Kidney epithelial cell (primary cell): ENCODE results near the gene ACTG2. TPM values are rescaled to one million over a fixed set of nuclear protein-coding genes. Genes with fewer than 3 reads are reported as not detected.

Source experiments
- DNase-seq: peaks from one replicate; pipeline ENCODE4 v3.0.0-alpha.2; 2010; ENCODE audit warnings: low read depth
- H3K27me3 ChIP-seq: 2 replicates; pipeline ENCODE4 v1.6.0; 2011; ENCODE audit warnings: low read length; ENCODE audit not compliant: control insufficient read depth, insufficient read depth
- H3K36me3 ChIP-seq: 2 replicates; pipeline ENCODE4 v1.5.1; 2011; ENCODE audit warnings: low read length; ENCODE audit not compliant: control insufficient read depth, insufficient read depth
- H3K4me3 ChIP-seq: 2 replicates; pipeline ENCODE4 v1.5.1; 2011; ENCODE audit warnings: low read depth, mild to moderate bottlenecking, control low read depth, low read length
- total RNA-seq: library from RNA; depleted of rRNA; stranded (reverse); fragments of >200 nt; gene quantifications from 2 replicates; pipeline ENCODE4 v1.2.3, GENCODE V29; 2015
- TF ChIP-seq, protein P1 (sequence below): IDR thresholded peaks from 2 replicates; pipeline ENCODE4 v1.5.1; 2011; ENCODE audit warnings: mild to moderate bottlenecking, moderate library complexity, low read length, control low read depth, inconsistent platforms; ENCODE audit not compliant: insufficient read depth, poor library complexity, severe bottlenecking

ACTG2 gene
- total RNA-seq = 0.27 and 2.1 TPM in 2 replicates

DNA sequence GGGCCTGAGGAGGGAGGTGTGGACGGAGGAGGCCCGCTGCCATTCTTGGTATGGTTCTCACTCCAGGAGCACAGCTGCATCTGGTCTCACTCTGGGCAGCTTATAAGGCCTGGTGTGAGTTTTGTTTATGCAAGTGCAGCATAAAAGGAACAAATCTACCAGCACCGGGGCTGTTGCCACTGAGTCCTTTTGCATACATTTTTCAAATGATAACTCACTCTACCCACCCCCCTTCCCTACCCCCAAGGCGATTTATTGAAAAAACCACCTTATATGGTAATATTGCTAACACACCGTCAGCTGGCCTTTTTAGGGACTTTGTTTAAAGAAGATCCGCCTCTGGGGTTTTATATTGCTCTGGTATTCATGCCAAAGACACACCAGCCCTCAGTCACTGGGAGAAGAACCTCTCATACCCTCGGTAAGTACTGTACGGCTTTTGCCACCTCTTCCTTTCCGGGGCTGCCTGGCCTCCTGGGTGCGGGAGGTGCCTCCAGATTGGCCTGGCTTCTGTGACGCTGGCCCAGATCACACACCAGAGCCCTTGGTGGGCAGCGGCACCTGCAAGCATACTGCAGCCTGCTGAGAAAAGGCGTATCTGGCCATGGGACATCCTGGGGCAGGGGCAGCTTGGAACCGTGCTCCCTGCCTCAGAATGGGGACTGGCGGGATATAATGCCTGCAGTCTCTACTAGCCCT is at the start of gene ACTG2:
ACTG2 (plus strand) TSS at position 378 of the 699 bp plus-strand sequence. CDS start 8,304 bp downstream, outside the sequence.
- TF ChIP-seq, protein P1, sequence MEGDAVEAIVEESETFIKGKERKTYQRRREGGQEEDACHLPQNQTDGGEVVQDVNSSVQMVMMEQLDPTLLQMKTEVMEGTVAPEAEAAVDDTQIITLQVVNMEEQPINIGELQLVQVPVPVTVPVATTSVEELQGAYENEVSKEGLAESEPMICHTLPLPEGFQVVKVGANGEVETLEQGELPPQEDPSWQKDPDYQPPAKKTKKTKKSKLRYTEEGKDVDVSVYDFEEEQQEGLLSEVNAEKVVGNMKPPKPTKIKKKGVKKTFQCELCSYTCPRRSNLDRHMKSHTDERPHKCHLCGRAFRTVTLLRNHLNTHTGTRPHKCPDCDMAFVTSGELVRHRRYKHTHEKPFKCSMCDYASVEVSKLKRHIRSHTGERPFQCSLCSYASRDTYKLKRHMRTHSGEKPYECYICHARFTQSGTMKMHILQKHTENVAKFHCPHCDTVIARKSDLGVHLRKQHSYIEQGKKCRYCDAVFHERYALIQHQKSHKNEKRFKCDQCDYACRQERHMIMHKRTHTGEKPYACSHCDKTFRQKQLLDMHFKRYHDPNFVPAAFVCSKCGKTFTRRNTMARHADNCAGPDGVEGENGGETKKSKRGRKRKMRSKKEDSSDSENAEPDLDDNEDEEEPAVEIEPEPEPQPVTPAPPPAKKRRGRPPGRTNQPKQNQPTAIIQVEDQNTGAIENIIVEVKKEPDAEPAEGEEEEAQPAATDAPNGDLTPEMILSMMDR = no peak
- no peaks in the 10 kb centered on the region for H3K36me3 ChIP-seq
- H3K27me3 ChIP-seq = no peaks in the 10 kb centered on the region
- no peak within 1 kb of the TSS for H3K4me3 ChIP-seq
- DNase-seq = no peak

DNA sequence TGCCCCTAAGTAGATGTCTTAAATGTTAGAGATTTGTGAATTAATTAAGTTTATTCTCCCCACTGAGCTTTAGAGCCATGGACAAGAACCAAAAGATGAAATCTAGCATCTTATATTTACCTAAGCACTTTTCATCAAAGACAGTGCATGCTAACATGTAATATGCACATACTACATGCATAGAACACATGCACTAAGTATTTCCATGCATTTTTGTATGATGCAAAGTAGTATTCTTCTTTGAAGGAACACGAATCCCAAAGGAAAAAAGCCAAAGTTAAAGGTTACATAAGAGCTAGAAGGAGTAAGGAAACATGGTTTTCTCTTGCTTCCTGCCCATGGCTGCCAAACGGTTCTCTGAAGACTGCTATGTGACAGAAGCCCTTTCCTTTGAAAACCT is 48.7 kb upstream of the ACTG2 start:
- TF ChIP-seq, protein P1 = no peak
- no peaks in the 10 kb centered on the region for H3K27me3 ChIP-seq
- no peak overlapping the region for H3K4me3 ChIP-seq
- H3K36me3 ChIP-seq = no peaks in the 10 kb centered on the region
- DNase-seq = no peak

DNA sequence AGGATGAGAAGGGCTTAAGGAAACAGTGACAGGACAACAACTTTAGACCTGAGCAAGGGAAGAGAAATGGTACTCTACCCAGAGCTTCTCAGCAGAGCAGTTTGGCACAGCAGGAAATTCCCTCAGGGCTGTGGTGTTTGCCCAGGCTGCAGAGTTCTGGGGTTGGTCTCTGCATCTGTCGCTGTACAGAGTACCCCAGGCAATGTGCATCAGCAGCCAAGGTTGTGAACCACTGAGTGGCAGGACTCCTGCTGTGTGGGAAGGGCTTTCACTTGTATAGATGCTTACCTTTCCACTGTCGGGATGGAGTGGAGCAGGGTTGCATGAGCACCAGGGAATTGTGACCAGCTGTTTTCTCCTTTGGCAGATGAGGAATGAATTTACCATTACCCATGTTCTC is 42.8 kb upstream of the ACTG2 start:
- TF ChIP-seq, protein P1 = no peak
- no peaks in the 10 kb centered on the region for H3K36me3 ChIP-seq
- no peak overlapping the region for H3K4me3 ChIP-seq
- no peak for DNase-seq
- H3K27me3 ChIP-seq = no peaks in the 10 kb centered on the region

DNA sequence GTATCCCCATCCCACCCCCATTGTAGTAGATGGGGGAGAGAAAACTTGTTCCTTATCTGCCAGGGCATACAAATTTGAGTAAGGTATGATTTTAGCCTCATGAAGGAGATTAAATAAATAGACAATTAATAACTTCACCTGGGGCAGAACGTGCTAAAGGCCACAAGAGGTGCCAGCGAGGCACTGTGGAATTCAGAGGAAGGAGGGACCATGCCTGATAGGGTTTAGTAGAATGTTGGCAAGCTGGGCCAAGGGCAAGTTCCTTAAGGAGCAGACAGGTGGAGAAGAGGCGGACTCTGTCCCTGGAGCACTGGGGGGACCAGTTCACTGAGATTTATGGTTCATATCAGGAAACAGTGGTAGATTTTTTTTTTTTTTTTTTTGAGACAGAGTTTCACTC is 41.5 kb upstream of the ACTG2 start:
- Histone ChIP-seq H3K36me3 (no peaks in the 10 kb centered on the region), H3K4me3 (no peak overlapping the region), H3K27me3 (no peaks in the 10 kb centered on the region)
- TF ChIP-seq, protein P1 = peak; percentile 44
- DNase-seq = no peak

DNA sequence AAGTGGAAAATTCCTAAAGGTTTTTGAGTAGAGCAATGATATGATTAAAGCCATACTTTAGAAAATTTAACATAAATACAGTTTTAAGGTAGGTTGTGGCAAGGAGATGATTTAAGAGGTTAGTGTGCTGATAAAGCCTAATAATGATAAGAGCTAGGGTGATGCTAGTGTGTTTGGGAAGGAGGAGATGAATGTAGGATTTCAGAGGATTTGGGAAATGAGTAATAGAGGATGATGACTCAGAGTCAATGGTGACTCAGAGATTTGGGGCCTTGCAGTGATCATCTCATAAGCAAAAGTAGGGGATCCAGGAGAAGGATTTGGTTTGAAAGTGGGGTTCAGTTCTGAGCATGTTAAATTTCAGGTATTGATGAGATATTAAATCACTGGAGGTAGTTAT is 40.8 kb upstream of the ACTG2 start:
- TF ChIP-seq, protein P1 = no peak
- no peaks in the 10 kb centered on the region for H3K36me3 ChIP-seq
- no peak for DNase-seq
- no peak overlapping the region for H3K4me3 ChIP-seq
- H3K27me3 ChIP-seq = no peaks in the 10 kb centered on the region

DNA sequence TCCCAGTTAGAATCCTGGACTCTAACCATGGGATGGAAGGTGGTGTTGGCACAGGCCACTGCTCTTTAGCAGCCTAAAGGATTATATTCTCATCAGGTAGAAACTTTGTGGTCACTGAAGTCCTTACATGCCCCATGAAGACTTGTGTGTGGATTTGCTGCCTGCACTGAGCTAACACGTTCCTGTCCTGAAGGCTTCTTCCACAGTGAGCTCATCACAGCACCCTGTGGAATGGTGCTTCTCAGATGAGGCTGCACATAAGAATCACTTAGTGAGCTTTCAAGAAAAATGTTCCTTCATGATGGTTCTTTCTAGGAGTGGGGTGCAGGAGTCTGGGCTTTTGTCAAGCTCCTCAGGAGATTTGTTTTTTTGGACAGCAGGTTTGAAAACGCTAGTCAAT is 37.3 kb upstream of the ACTG2 start:
- TF ChIP-seq, protein P1 = no peak
- peaks cover 2% of the 10 kb centered on the region for H3K36me3 ChIP-seq
- H3K4me3 ChIP-seq = no peak overlapping the region
- DNase-seq = no peak
- H3K27me3 ChIP-seq = no peaks in the 10 kb centered on the region
